ENCODE results near the gene ERRFI1.
"Not testable (repeated sequence)": the region's sequence is repeated elsewhere in the genome, so short reads cannot be mapped to it uniquely, and the experiment has no call there.

Gene ERRFI1

GRCh38 chr1:8026153-8026975, at the start of gene ERRFI1:
ERRFI1 (minus strand) TSS chr1:8026309; CDS start chr1:8015619, 10,690 bp downstream.
- DNase-seq, result peak; percentile 96

GRCh38 chr1:8075511-8076051, 49.5 kb upstream of the ERRFI1 start:
- DNase-seq, result no peak

- DNase-seq, result no peak
Measured at GRCh38 chr1:8073112-8073855, 47.2 kb upstream of the ERRFI1 start.

GRCh38 chr1:8070381-8070811, 44.3 kb upstream of the ERRFI1 start:
- DNase-seq, result no peak

GRCh38 chr1:8069614-8070320, 43.7 kb upstream of the ERRFI1 start:
- DNase-seq, result not testable (repeated sequence)

- no peak for DNase-seq
Measured at GRCh38 chr1:8065369-8065768, 39.3 kb upstream of the ERRFI1 start.

GRCh38 chr1:8063298-8064036, 37.4 kb upstream of the ERRFI1 start:
- DNase-seq, result no peak

- DNase-seq, result no peak
Measured at GRCh38 chr1:8062861-8063260, 36.8 kb upstream of the ERRFI1 start.

- DNase-seq, result peak; percentile 41
Measured at GRCh38 chr1:8061673-8062386, 35.7 kb upstream of the ERRFI1 start.

GRCh38 chr1:8061210-8061609, 35.1 kb upstream of the ERRFI1 start:
- peak; percentile 92 for DNase-seq

- DNase-seq, result peak; percentile 86
Measured at GRCh38 chr1:8059161-8059622, 33.1 kb upstream of the ERRFI1 start.

- DNase-seq, result not testable (repeated sequence)
Measured at GRCh38 chr1:8057779-8058178, 31.7 kb upstream of the ERRFI1 start.

- DNase-seq, result peak; percentile 84
Measured at GRCh38 chr1:8055973-8056372, 29.9 kb upstream of the ERRFI1 start.

GRCh38 chr1:8053878-8054567, 27.9 kb upstream of the ERRFI1 start:
- no peak for DNase-seq

GRCh38 chr1:8051650-8052049, 25.5 kb upstream of the ERRFI1 start:
- DNase-seq, result no peak

- not testable (repeated sequence) for DNase-seq
Measured at GRCh38 chr1:8049229-8049628, 23.1 kb upstream of the ERRFI1 start.

- peak; percentile 95 for DNase-seq
Measured at GRCh38 chr1:8047686-8048445, 21.8 kb upstream of the ERRFI1 start.

GRCh38 chr1:8047112-8047511, 21.0 kb upstream of the ERRFI1 start:
- DNase-seq, result peak; percentile 49

GRCh38 chr1:8046391-8046790, 20.3 kb upstream of the ERRFI1 start:
- DNase-seq, result no peak

- DNase-seq, result no peak
Measured at GRCh38 chr1:8043621-8044020, 17.5 kb upstream of the ERRFI1 start.

All from fibroblast of skin of right quadriceps (primary cell).